ENCODE data around the gene MUC4.
"Not testable (repeated sequence)": the region's sequence is repeated elsewhere in the genome, so short reads cannot be mapped to it uniquely, and the experiment has no call there.

MUC4 gene

DNA sequence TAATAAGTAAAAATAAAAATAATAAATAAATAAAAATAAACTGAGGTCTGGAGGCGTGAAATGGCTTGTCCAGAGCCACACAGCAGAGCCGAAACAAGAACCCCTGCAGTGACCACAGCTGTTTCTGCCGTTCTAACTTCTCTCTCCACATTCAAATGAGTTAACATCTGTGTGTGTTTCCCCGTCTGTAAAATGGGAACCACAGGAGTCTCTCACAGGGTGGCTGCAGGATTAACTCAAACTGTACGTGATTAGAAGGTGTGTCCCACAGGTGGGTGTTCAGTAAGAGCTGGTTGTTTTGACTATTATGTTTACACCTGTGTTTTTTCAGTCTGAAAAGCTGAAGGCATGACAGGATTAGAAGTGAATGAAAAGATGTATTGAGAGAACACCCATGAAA, 27.0 kb upstream of the MUC4 start:
- DNase-seq (ENCODE audit: low read depth in 2 of 2) = no peak

GRCh38 chr3:195836476-195837135, 24.9 kb upstream of the MUC4 start:
- DNase-seq (ENCODE audit: low read depth in 2 of 2) = no peak

DNA sequence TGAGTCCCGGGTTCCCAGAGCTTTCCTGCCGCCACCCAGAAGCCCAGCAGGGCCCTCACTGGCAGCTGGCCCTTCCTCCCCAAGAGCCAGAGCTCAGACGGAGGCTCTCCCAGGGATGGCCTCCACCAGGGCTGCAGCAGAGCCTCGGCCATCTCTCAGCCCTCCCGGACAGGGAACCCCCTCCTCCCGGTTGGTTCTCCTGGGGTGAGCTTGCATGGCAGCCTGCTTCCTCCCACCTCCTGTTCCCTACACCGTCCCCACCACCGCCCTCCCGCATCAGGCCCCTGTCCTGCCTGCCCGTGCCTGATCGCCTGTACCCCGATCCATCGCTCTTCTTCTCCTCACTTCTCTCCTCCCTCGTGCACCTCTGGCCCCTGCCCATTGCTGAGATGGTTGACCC, 24.1 kb upstream of the MUC4 start:
- DNase-seq (ENCODE audit: low read depth in 2 of 2) = no peak

DNA sequence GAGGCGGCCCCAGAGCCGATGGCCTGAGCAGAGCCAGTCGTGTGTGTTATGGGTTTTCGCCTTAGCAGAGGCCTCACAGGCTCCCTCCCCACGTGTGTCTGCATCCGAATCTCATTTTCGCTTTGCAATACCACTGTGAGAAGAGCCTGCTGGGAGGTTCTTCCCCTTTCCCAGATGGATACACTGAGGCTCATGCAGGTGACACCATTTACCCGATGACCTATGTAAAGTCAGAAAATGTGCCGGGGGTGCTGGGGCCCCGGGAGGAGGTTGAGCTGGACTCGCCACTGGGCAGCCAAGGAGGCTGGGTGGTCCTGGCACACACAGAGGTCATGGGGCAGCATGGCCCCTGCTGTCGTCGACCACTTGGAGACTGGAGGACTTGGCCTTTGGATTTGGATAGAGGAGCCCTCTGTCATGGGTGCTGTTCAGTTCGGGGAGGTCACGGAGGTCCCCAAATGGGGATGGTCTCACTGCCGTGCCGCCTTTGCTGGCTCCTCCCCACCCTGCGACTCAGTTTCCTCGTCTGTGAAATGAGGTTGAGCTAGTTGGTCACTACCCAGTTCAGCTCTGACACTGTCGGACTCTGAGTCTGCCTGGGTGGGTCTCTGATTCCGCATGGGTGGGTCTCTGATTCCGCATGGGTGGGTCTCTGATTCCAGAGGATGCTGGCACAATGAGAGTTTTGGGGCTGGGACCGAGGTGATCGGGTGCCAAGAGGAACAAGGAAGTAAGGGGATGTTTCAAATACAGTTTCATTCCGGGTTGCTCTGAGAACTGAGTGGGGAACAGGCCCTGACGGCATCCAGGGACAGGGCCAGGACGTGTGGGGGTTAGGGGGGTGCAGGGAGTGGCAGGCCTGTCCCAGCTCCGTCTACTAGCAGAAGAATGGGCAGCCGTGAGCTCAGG, 23.2 kb upstream of the MUC4 start:
- DNase-seq (ENCODE audit: low read depth in 2 of 2) = no peak

GRCh38 chr3:195829897-195830254, 18.1 kb upstream of the MUC4 start:
- DNase-seq (ENCODE audit: low read depth in 2 of 2) = no peak

DNA sequence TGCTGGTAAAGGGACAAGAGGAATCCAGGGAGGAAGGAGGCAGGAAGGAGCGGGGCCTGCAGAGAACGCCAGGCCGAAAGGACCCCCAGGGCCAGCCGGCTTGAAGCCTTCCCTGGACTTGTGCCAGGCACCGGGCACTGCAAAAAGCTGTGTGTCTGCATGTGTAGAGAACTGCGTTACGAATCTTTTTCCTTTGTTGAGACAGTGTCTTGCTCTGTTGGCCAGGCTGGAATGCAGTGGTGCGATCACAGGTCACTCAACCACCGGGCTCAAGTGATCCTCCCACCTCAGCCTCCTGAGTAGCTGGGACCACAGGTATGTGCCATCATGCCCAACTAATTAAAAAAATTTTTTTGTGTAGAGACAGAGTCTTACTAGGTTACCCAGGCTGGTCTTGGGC, 17.0 kb upstream of the MUC4 start:
- DNase-seq (ENCODE audit: low read depth in 2 of 2) = no peak

GRCh38 chr3:195825857-195826804, 14.4 kb upstream of the MUC4 start:
- DNase-seq (ENCODE audit: low read depth in 2 of 2) = no peak

- no peak for DNase-seq (ENCODE audit: low read depth in 2 of 2)
These were observed 13.5 kb upstream of the MUC4 start for GRCh38 chr3:195825191-195825588.

GRCh38 chr3:195824425-195825190, 12.9 kb upstream of the MUC4 start:
- not testable (repeated sequence) for DNase-seq (ENCODE audit: low read depth in 2 of 2)

DNA sequence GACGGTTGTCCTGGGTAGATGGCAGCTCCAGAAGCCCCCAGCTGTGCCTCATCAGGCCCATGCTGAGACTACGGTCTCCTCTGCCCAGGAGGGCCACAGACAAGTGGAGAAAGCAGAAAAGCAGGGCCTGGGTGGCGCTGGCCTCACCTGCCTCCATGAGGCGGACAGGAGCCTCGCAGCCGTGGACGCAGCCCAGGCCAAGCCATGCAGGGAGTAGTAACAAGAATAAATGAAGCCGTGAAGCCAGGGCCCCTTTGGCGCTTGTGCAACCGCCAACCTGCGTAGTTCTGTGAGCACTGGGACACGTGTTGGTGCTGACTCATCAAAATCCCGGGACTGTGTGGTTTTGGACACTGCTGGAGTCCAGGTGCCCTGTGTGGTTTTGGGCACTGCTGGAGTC, 12.3 kb upstream of the MUC4 start:
- no peak for DNase-seq (ENCODE audit: low read depth in 2 of 2)

DNA sequence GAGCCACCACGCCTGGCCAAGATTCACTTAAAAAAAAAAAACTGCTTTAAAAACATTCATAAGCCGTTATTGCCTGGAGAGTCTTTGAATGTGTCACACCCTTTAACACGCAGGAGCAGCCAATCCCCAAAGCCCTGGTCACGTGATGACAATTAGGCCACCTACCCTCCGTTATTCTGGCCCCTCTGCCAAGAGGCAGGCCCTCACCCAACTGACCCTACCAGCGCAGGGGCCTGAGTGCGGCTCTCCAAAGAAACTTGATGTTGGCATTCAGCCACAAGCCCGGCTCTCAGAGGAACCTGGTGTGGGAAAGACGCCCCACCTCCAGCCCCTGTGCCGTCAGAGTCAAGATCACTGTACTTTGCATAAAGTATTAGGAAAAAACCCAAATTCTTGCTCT, 11.6 kb upstream of the MUC4 start:
- DNase-seq (ENCODE audit: low read depth in 2 of 2) = no peak

DNA sequence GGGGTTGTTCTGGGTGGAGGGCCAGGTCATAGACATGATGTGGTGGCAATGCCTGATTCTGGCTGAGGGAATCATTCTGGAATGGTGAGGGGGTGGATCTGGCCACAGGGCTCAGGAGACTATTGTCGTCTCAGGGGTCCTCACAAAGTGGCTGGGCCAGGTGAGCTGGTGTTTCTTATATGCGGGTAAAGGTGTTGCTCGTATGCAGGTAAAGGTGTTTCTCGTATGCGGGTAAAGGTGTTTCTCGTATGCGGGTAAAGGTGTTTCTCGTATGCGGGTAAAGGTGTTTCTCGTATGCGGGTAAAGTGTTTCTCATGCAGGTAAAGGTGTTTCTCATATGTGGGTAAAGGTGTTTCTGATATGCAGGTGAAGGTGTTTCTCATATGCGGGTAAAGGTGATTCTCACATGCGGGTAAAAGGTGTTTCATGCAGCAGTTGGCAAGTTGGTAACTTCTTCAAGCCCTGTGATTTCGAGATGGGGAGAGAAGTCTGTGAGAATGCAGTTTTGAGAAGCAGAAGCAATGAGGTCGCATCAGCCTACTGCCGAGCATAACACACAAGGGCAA, 10.5 kb upstream of the MUC4 start:
- no peak for DNase-seq (ENCODE audit: low read depth in 2 of 2)

- no peak for DNase-seq (ENCODE audit: low read depth in 2 of 2)
These were observed 9.8 kb upstream of the MUC4 start for GRCh38 chr3:195821403-195822130.

DNA sequence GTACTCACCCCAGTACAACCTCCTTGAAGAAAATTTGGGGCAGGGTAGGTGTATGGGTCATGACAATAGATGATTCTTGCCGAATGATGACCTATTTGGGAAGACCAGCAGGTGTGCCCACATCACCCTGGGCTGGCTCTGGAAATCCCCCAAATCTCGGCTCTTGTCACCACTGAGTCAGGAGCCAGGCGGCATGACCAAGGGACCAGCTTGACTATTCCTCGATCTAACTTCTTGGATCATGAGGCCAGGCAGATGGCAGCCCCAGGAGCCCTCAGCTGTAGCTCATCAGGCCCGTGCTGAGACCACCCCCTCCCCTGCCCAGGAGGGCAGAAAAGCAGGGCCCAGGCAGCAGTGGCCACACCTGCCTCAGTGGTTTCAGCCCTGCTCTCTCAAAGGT, 9.2 kb upstream of the MUC4 start:
- DNase-seq (ENCODE audit: low read depth in 2 of 2) = no peak

- DNase-seq (ENCODE audit: low read depth in 2 of 2) = no peak
These were observed 8.5 kb upstream of the MUC4 start for GRCh38 chr3:195820186-195820585.

DNA sequence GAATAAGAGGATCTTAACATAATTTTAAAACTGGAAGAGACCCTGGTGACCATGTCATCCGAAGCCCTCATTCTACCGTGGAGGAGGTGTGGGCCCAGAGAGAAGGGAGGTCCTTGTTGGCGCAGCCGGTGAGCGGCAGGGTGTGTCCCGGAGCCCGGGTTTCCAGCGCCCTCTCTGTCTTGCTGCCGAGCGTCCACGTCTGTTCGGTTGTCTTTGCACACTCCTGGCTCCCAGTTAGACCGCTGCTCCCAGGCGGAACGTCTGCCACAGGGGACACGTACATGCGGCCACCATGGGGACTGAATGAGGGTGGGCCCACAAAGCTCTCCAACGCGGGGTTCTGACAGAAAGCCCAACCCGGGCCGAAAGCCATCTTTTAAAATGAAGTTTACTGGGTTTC, 6.6 kb upstream of the MUC4 start:
- no peak for DNase-seq (ENCODE audit: low read depth in 2 of 2)

- DNase-seq (ENCODE audit: low read depth in 2 of 2) = no peak
These were observed 5.9 kb upstream of the MUC4 start for GRCh38 chr3:195817578-195818135.

- DNase-seq (ENCODE audit: low read depth in 2 of 2) = not testable (repeated sequence)
These were observed 4.7 kb upstream of the MUC4 start for GRCh38 chr3:195816276-195816913.

- DNase-seq (ENCODE audit: low read depth in 2 of 2) = no peak
These were observed 3.5 kb upstream of the MUC4 start for GRCh38 chr3:195815169-195815771.
